HEK293 (cell line): ENCODE measurements around the gene MLPH.
A peak's percentile ranks its signal among the peaks of the same experiment; 100 is the strongest.

ENCODE experiments used
- CTCF ChIA-PET: fragments of 350-600 bp; formaldehyde crosslinking; extraction: SDS; loops from one replicate; lab custom pipeline; 2021; ENCODE audit warnings: antibody characterized with exemption; lab: Yijun Ruan, JAX
- POLR2A ChIA-PET: fragments of 300-600 bp; formaldehyde crosslinking; extraction: SDS; loops from one replicate; lab custom pipeline; 2020; ENCODE audit warnings: antibody characterized with exemption, inconsistent platforms; lab: Yijun Ruan, JAX
- H3K27ac ChIP-seq: fragments of 200-500 bp; sonication (Bioruptor generic); 2 replicates; pipeline ENCODE4 v1.5.1; 2014; ENCODE audit warnings: low read depth, low read length, control low read depth, inconsistent platforms; ENCODE audit errors: extremely low read depth
- H3K36me3 ChIP-seq, 2 experiments: fragments of 200-500 bp in 1 of 2; sonication (Bioruptor generic) in 1 of 2; 1 replicate in 1 of 2; 2 replicates in 1 of 2; pipeline ENCODE4 v1.5.1; 2014 to 2017; ENCODE audit warnings: inconsistent platforms in 2 of 2, low read length in 2 of 2; ENCODE audit not compliant: control insufficient read depth in 2 of 2, insufficient read depth in 1 of 2
- H3K4me1 ChIP-seq: fragments of 200-500 bp; sonication (Bioruptor generic); 2 replicates; pipeline ENCODE4 v1.5.1; 2014; ENCODE audit warnings: mild to moderate bottlenecking, low read length, inconsistent platforms; ENCODE audit not compliant: control insufficient read depth, insufficient read depth
- H3K4me3 ChIP-seq: 2 replicates; pipeline ENCODE4 v1.5.1; 2011; ENCODE audit warnings: low read depth, mild to moderate bottlenecking, control low read depth, low read length, moderate library complexity
- H3K9me3 ChIP-seq: fragments of 200-500 bp; sonication (Bioruptor generic); 2 replicates; pipeline ENCODE4 v1.5.1; 2014; ENCODE audit warnings: low read depth, low read length, inconsistent platforms; ENCODE audit not compliant: control insufficient read depth, insufficient read depth
- BCL11B ChIP-seq: fragments of 450-650 bp; formaldehyde crosslinking; IDR thresholded peaks from 2 replicates; pipeline ENCODE4 v1.5.1; 2016; ENCODE audit warnings: low read depth, missing biosample characterization, missing genetic modification characterization
- GLI2 ChIP-seq: fragments of 450-650 bp; formaldehyde crosslinking; IDR thresholded peaks from 2 replicates; pipeline ENCODE4; 2017; ENCODE audit warnings: missing biosample characterization, missing genetic modification characterization, low read depth, borderline replicate concordance
- HOXC10 ChIP-seq: sonication (generic); formaldehyde crosslinking; IDR thresholded peaks from 2 replicates; pipeline ENCODE4 v1.8.1; 2023; ENCODE audit warnings: mild to moderate bottlenecking, missing genetic modification reagents
- OSR2 ChIP-seq: fragments of 450-650 bp; formaldehyde crosslinking; IDR thresholded peaks from 2 replicates; pipeline ENCODE4 v1.5.1; 2016; ENCODE audit warnings: missing biosample characterization, missing genetic modification characterization
- ZBTB17 ChIP-seq: fragments of 450-650 bp; formaldehyde crosslinking; IDR thresholded peaks from 2 replicates; pipeline ENCODE4 v1.5.1; 2016; ENCODE audit warnings: missing biosample characterization, missing genetic modification characterization
- ZEB2 ChIP-seq: fragments of 450-650 bp; formaldehyde crosslinking; IDR thresholded peaks from 2 replicates; pipeline ENCODE4 v1.5.1; 2016; ENCODE audit warnings: missing biosample characterization, missing genetic modification characterization
- ZFP3 ChIP-seq: fragments of 450-650 bp; formaldehyde crosslinking; IDR thresholded peaks from 2 replicates; pipeline ENCODE4 v1.5.1; 2016; ENCODE audit warnings: low read depth, missing biosample characterization, missing genetic modification characterization
- ZNF114 ChIP-seq: fragments of 450-650 bp; formaldehyde crosslinking; IDR thresholded peaks from 2 replicates; pipeline ENCODE4 v1.5.0; 2017; ENCODE audit warnings: missing biosample characterization, missing genetic modification characterization
- ZNF138 ChIP-seq: fragments of 450-650 bp; formaldehyde crosslinking; IDR thresholded peaks from 2 replicates; pipeline ENCODE4 v1.5.1; 2016; ENCODE audit warnings: missing biosample characterization, missing genetic modification characterization, borderline replicate concordance
- ZNF214 ChIP-seq: fragments of 450-650 bp; formaldehyde crosslinking; IDR thresholded peaks from 2 replicates; pipeline ENCODE4 v1.5.1; 2017; ENCODE audit warnings: missing biosample characterization, mild to moderate bottlenecking, missing genetic modification characterization, borderline replicate concordance
- ZNF354C ChIP-seq: fragments of 450-650 bp; formaldehyde crosslinking; IDR thresholded peaks from 2 replicates; pipeline ENCODE4 v1.5.1; 2016; ENCODE audit warnings: missing biosample characterization, missing genetic modification characterization, low read depth, borderline replicate concordance
- ZNF433 ChIP-seq: fragments of 450-650 bp; formaldehyde crosslinking; IDR thresholded peaks from 2 replicates; pipeline ENCODE4 v1.5.1; 2016; ENCODE audit warnings: missing biosample characterization, missing genetic modification characterization, low read depth
- ZNF473 ChIP-seq: fragments of 450-650 bp; formaldehyde crosslinking; IDR thresholded peaks from 2 replicates; pipeline ENCODE4 v1.5.1; 2017; ENCODE audit warnings: missing biosample characterization, missing genetic modification characterization
- ZNF510 ChIP-seq: fragments of 450-650 bp; formaldehyde crosslinking; IDR thresholded peaks from 2 replicates; pipeline ENCODE4 v1.5.1; 2018; ENCODE audit warnings: mild to moderate bottlenecking, missing genetic modification characterization, missing biosample characterization; ENCODE audit not compliant: insufficient replicate concordance
- ZNF529 ChIP-seq: fragments of 450-650 bp; formaldehyde crosslinking; IDR thresholded peaks from 2 replicates; pipeline ENCODE4 v1.5.1; 2017; ENCODE audit warnings: missing genetic modification characterization, missing biosample characterization; ENCODE audit not compliant: insufficient replicate concordance
- ZNF555 ChIP-seq: fragments of 450-650 bp; formaldehyde crosslinking; conservative IDR thresholded peaks from 2 replicates; pipeline ENCODE4 v1.5.1; 2017; ENCODE audit warnings: missing biosample characterization, mild to moderate bottlenecking, missing genetic modification characterization, inconsistent platforms
- ZNF560 ChIP-seq: fragments of 450-650 bp; formaldehyde crosslinking; IDR thresholded peaks from 2 replicates; pipeline ENCODE4 v1.5.1; 2017; ENCODE audit warnings: missing biosample characterization, missing genetic modification characterization, borderline replicate concordance
- ZNF623 ChIP-seq: fragments of 450-650 bp; formaldehyde crosslinking; IDR thresholded peaks from 2 replicates; pipeline ENCODE4 v1.5.1; 2016; ENCODE audit warnings: missing biosample characterization, missing genetic modification characterization
- ZNF624 ChIP-seq: fragments of 450-650 bp; formaldehyde crosslinking; IDR thresholded peaks from 2 replicates; pipeline ENCODE4 v1.5.1; 2017; ENCODE audit warnings: missing biosample characterization, missing genetic modification characterization
- ZNF629 ChIP-seq: fragments of 450-650 bp; formaldehyde crosslinking; IDR thresholded peaks from 2 replicates; pipeline ENCODE4 v1.5.1; 2017; ENCODE audit warnings: missing biosample characterization, missing genetic modification characterization
- ZNF639 ChIP-seq: fragments of 450-650 bp; formaldehyde crosslinking; IDR thresholded peaks from 2 replicates; pipeline ENCODE4 v1.5.1; 2016; ENCODE audit warnings: missing biosample characterization, missing genetic modification characterization
- ZNF654 ChIP-seq: fragments of 450-650 bp; formaldehyde crosslinking; IDR thresholded peaks from 2 replicates; pipeline ENCODE4 v1.5.1; 2016; ENCODE audit warnings: low read depth, missing biosample characterization, missing genetic modification characterization
- ZNF664 ChIP-seq: fragments of 450-650 bp; formaldehyde crosslinking; IDR thresholded peaks from 2 replicates; pipeline ENCODE4 v1.5.1; 2016; ENCODE audit warnings: missing biosample characterization, missing genetic modification characterization
- ZNF677 ChIP-seq: fragments of 450-650 bp; IDR thresholded peaks from 2 replicates; pipeline ENCODE4 v1.5.0; 2018; ENCODE audit warnings: missing biosample characterization, mild to moderate bottlenecking, missing genetic modification characterization, moderate library complexity
- ZNF768 ChIP-seq: fragments of 450-650 bp; formaldehyde crosslinking; IDR thresholded peaks from 2 replicates; pipeline ENCODE4 v1.5.1; 2018; ENCODE audit warnings: missing biosample characterization, mild to moderate bottlenecking, missing genetic modification characterization
- ZNF830 ChIP-seq: fragments of 450-650 bp; IDR thresholded peaks from 2 replicates; pipeline ENCODE4 v1.5.0; 2018; ENCODE audit warnings: missing biosample characterization, missing genetic modification characterization, low read depth, mild to moderate bottlenecking, moderate library complexity
- ZNF837 ChIP-seq: fragments of 450-650 bp; formaldehyde crosslinking; IDR thresholded peaks from 2 replicates; pipeline ENCODE4 v1.5.1; 2016; ENCODE audit warnings: missing biosample characterization, missing genetic modification characterization
- ZSCAN18 ChIP-seq: fragments of 450-650 bp; formaldehyde crosslinking; IDR thresholded peaks from 2 replicates; pipeline ENCODE4 v1.5.1; 2016; ENCODE audit warnings: missing biosample characterization, missing genetic modification characterization

The MLPH gene

GRCh38 chr2:237572021-237572741 lies 85.1 kb downstream of the MLPH start (continued):
- 0 out of 2 replicates have a peak, but pooled peaks have one; percentile 38 for TF ChIP-seq ZBTB17 (tag by site-specific recombination)
- no peak for TF ChIP-seq BCL11B (tag by site-specific recombination)

GRCh38 chr2:237572742-237573101 lies 85.7 kb downstream of the MLPH start:
- H3K4me3 ChIP-seq = no peak overlapping the region
- POLR2A ChIA-PET = no interaction called here
- no peaks in the 10 kb centered on the region for H3K36me3 ChIP-seq
- TF ChIP-seq ZNF138 (tag by site-specific recombination) (no peak), ZNF529 (tag by site-specific recombination) (no peak), ZSCAN18 (tag by site-specific recombination) (no peak), ZEB2 (tag by site-specific recombination) (no peak), ZNF555 (tag by site-specific recombination) (no peak), ZNF510 (tag by site-specific recombination) (no peak), ZFP3 (tag by site-specific recombination) (no peak)
- CTCF ChIA-PET = interaction anchor here (0.7 to 6.5 kb wide), 48 partner anchors 9 to 690 kb away, joined by 3 to 256 read pairs (median 5); no protein-coding TSS in a partner anchor
- no peak overlapping the region for H3K27ac ChIP-seq
- H3K4me1 ChIP-seq = 0 out of 2 replicates have a peak, but pooled peaks cover 3% of the 10 kb centered on the region
- H3K9me3 ChIP-seq = no peaks in the 10 kb centered on the region

GRCh38 chr2:237573721-237574415 lies 86.8 kb downstream of the MLPH start:
- H3K9me3 ChIP-seq = no peaks in the 10 kb centered on the region
- ChIA-PET POLR2A (no interaction called here), CTCF (interaction anchor here (0.6 to 6.5 kb wide), 9 partner anchors 27 to 409 kb away, joined by 3 to 256 read pairs (median 3); no protein-coding TSS in a partner anchor)

GRCh38 chr2:237574467-237574866 lies 87.4 kb downstream of the MLPH start:
- H3K4me1 ChIP-seq = 0 out of 2 replicates have a peak, but pooled peaks cover 3% of the 10 kb centered on the region
- H3K27ac ChIP-seq = no peak overlapping the region
- H3K36me3 ChIP-seq = no peaks in the 10 kb centered on the region
- CTCF ChIA-PET = interaction anchor here (0.6 to 6.5 kb wide), 6 partner anchors 26 to 409 kb away, joined by 3 to 256 read pairs (median 4); no protein-coding TSS in a partner anchor
- POLR2A ChIA-PET = no interaction called here
- no peak overlapping the region for H3K4me3 ChIP-seq
- TF ChIP-seq ZNF214 = no peak
- no peak for TF ChIP-seq GLI2 (tag by site-specific recombination)
- no peak for TF ChIP-seq ZNF433
- no peak for TF ChIP-seq ZNF629 (tag by site-specific recombination)
- no peak for TF ChIP-seq ZNF830 (tag by site-specific recombination)
- no peak for TF ChIP-seq ZNF624
- TF ChIP-seq ZNF529 (tag by site-specific recombination) = no peak
- no peak for TF ChIP-seq ZNF555 (tag by site-specific recombination)
- no peak for TF ChIP-seq ZNF837
- TF ChIP-seq ZNF664 (tag by site-specific recombination) = no peak
- TF ChIP-seq ZBTB17 (tag by site-specific recombination) = no peak
- TF ChIP-seq ZFP3 (tag by site-specific recombination) = no peak
- no peak for TF ChIP-seq ZNF473 (tag by site-specific recombination)
- TF ChIP-seq ZNF654 (tag by site-specific recombination) = no peak
- TF ChIP-seq ZNF623 = no peak
- no peak for TF ChIP-seq ZNF639 (tag by site-specific recombination)
- no peak for TF ChIP-seq ZNF354C (tag by site-specific recombination)
- TF ChIP-seq, all 188 proteins: peak for 0
- H3K9me3 ChIP-seq = no peaks in the 10 kb centered on the region

More at GRCh38 chr2:237573721-237574415, 86.8 kb downstream of the MLPH start:
- H3K27ac ChIP-seq = no peak overlapping the region
- no peak overlapping the region for H3K4me3 ChIP-seq
- TF ChIP-seq ZNF768 (tag by site-specific recombination) (no peak), HOXC10 (no peak), ZNF114 (tag by site-specific recombination) (no peak), GLI2 (tag by site-specific recombination) (no peak), OSR2 (no peak), ZNF677 (tag by site-specific recombination) (no peak), ZNF560 (tag by site-specific recombination) (no peak), ZNF664 (tag by site-specific recombination) (no peak)
- H3K36me3 ChIP-seq = no peaks in the 10 kb centered on the region
- H3K4me1 ChIP-seq = 0 out of 2 replicates have a peak, but pooled peaks cover 3% of the 10 kb centered on the region
